Gastrocnemius medialis (tissue), 4 donors: Measurements from ENCODE around the gene ASS1.

Experiments used
- CTCF ChIP-seq, 5 experiments: fragments of 450-650 bp in 3 of 5; fragments of 200-600 bp in 2 of 5; sonication (generic) in 2 of 5; IDR thresholded peaks in 4 of 5; conservative IDR thresholded peaks in 1 of 5; 1 replicate in 4 of 5; 2 replicates in 1 of 5; pipeline ENCODE4 v1.5.1; 2016 to 2019; ENCODE audit warnings: antibody characterized with exemption in 5 of 5, mild to moderate bottlenecking in 3 of 5, moderate library complexity in 3 of 5
- POLR2A ChIP-seq, 2 donors: fragments of 450-650 bp; IDR thresholded peaks; one replicate each; pipeline ENCODE4 v1.6.1; 2017; ENCODE audit warnings: antibody characterized with exemption in 2 of 2, mild to moderate bottlenecking in 2 of 2, moderate library complexity in 2 of 2

DNA sequence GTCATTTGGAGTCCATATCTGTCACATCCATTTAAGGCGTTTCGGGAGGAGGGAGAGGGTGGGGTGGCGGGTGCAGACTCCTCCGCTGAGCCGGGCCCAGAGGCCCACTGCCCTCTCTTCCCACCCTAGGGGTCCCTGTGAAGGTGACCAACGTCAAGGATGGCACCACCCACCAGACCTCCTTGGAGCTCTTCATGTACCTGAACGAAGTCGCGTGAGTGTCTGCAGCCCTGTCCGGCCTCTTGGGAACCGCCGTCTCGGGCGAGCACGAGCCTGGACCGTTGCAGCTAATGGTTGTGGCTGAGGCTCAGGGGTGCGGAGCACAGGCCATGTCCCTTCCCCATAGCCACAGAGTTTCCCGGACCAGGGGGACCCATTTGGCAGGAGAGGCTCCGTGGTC is 34.8 kb downstream of the ASS1 start:
- TF ChIP-seq CTCF (IDR thresholded peaks at IDR 0.05 in 4 of 5, conservative IDR thresholded peaks at IDR 0.05 in 1 of 5), result no peak
- no peak for TF ChIP-seq POLR2A (IDR thresholded peaks at IDR 0.05)
